OCI-LY1 (cell line): ENCODE results near the gene CCDC47.

Experiments used
- H2AFZ ChIP-seq: fragments of 200-600 bp; sonication (generic), shearing (Covaris generic); 2 replicates; pipeline ENCODE4 v1.6.0; 2014; ENCODE audit warnings: antibody characterized with exemption, mild to moderate bottlenecking, low read length
- H3F3A ChIP-seq: fragments of 200-600 bp; sonication (generic), shearing (Covaris generic); 2 replicates; pipeline ENCODE4 v1.6.0; 2014; ENCODE audit warnings: mild to moderate bottlenecking, antibody characterized with exemption, low read length, moderate library complexity; ENCODE audit not compliant: insufficient read depth
- H3K27ac ChIP-seq: fragments of 200-600 bp; sonication (generic); 2 replicates; pipeline ENCODE4 v1.5.1; 2014; ENCODE audit warnings: low read length, mixed run types, mild to moderate bottlenecking, low read depth; ENCODE audit not compliant: poor library complexity, severe bottlenecking
- H3K27me3 ChIP-seq: fragments of 200-600 bp; sonication (generic); 2 replicates; pipeline ENCODE4 v1.6.0; 2014; ENCODE audit warnings: antibody characterized with exemption, mild to moderate bottlenecking, low read length, moderate library complexity; ENCODE audit not compliant: insufficient read depth
- H3K36me3 ChIP-seq: fragments of 200-600 bp; sonication (generic); 2 replicates; pipeline ENCODE4 v1.6.1; 2014; ENCODE audit warnings: mild to moderate bottlenecking, antibody characterized with exemption, low read length, moderate library complexity, mixed read lengths; ENCODE audit not compliant: insufficient read depth
- H3K4me1 ChIP-seq: fragments of 200-600 bp; sonication (generic); 2 replicates; pipeline ENCODE4 v1.5.1; 2014; ENCODE audit warnings: mild to moderate bottlenecking, low read length, moderate library complexity; ENCODE audit not compliant: insufficient read depth, severe bottlenecking
- H3K4me2 ChIP-seq: fragments of 200-600 bp; sonication (generic), shearing (Covaris generic); 2 replicates; pipeline ENCODE4 v1.6.1; 2014; ENCODE audit warnings: low read length
- H3K4me3 ChIP-seq: fragments of 200-600 bp; sonication (generic); 2 replicates; pipeline ENCODE4 v1.5.1; 2014; ENCODE audit warnings: low read length, low read depth, mild to moderate bottlenecking, mixed read lengths; ENCODE audit not compliant: poor library complexity, severe bottlenecking
- H3K79me2 ChIP-seq: fragments of 200-600 bp; shearing (Covaris generic); 2 replicates; pipeline ENCODE4 v1.6.1; 2016; ENCODE audit warnings: mixed run types, low read length, mixed read lengths; ENCODE audit not compliant: insufficient read depth
- H3K9ac ChIP-seq: fragments of 200-600 bp; sonication (generic), shearing (Covaris generic); 2 replicates; pipeline ENCODE4 v1.6.1; 2014; ENCODE audit warnings: mild to moderate bottlenecking, low read length, mixed read lengths
- H3K9me2 ChIP-seq: fragments of 200-600 bp; sonication (generic), shearing (Covaris generic); 2 replicates; pipeline ENCODE4 v1.6.1; 2014; ENCODE audit warnings: low read depth, mild to moderate bottlenecking, low read length, mixed read lengths
- H3K9me3 ChIP-seq: fragments of 200-600 bp; shearing (Covaris generic); 2 replicates; pipeline ENCODE4 v1.6.1; 2014; ENCODE audit warnings: low read length, mixed read lengths
- H4K20me1 ChIP-seq: fragments of 200-600 bp; sonication (generic), shearing (Covaris generic); 2 replicates; pipeline ENCODE4 v1.6.0; 2016; ENCODE audit warnings: mild to moderate bottlenecking, low read length; ENCODE audit not compliant: insufficient read depth
- EZH2 ChIP-seq: fragments of 200-600 bp; sonication (generic), shearing (Covaris generic); IDR thresholded peaks from 2 replicates; pipeline ENCODE4 v1.8.0; 2017; ENCODE audit warnings: borderline replicate concordance, mixed run types, mild to moderate bottlenecking, antibody characterized with exemption, low read length, moderate library complexity, mixed read lengths
- TF ChIP-seq, protein P1 (sequence below): fragments of 200-600 bp; sonication (generic), shearing (Covaris generic); IDR thresholded peaks from 2 replicates; pipeline ENCODE4 v1.5.1; 2017; ENCODE audit warnings: mild to moderate bottlenecking, antibody characterized with exemption, low read length, moderate library complexity, mixed read lengths

Gene CCDC47

DNA sequence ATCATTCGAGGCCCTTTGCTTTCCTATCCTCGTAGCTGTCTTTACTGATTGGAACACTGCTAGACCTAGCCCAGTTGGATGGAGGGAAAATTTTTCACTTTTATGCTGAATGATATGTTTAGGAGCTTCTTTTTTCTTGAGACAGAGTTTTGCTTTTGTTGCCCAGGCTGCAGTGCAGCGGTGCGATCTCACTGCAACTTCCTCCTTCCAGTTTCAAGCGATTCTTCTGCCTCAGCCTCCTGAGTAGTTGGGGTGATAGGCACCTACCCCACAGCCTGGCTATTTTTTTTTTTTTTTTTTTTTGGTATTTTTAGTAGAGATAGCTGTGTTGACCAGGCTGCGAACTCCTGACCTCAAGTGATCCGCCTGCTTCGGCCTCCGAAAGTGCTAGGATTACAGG is 36.6 kb upstream of the CCDC47 start:
- Histone ChIP-seq H3K4me1 (no peaks in the 10 kb centered on the region), H2AFZ (no peak overlapping the region), H3K9me3 (no peaks in the 10 kb centered on the region), H3K27me3 (no peaks in the 10 kb centered on the region), H3K4me3 (no peak overlapping the region), H3K27ac (no peak overlapping the region), H3K9me2 (no peaks in the 10 kb centered on the region), H3K9ac (no peak overlapping the region), H3F3A (no peaks in the 10 kb centered on the region), H4K20me1 (no peaks in the 10 kb centered on the region), H3K79me2 (no peaks in the 10 kb centered on the region), H3K36me3 (peaks cover 99% of the 10 kb centered on the region), H3K4me2 (no peak overlapping the region)
- TF ChIP-seq EZH2 = no peak
- TF ChIP-seq, protein P1, sequence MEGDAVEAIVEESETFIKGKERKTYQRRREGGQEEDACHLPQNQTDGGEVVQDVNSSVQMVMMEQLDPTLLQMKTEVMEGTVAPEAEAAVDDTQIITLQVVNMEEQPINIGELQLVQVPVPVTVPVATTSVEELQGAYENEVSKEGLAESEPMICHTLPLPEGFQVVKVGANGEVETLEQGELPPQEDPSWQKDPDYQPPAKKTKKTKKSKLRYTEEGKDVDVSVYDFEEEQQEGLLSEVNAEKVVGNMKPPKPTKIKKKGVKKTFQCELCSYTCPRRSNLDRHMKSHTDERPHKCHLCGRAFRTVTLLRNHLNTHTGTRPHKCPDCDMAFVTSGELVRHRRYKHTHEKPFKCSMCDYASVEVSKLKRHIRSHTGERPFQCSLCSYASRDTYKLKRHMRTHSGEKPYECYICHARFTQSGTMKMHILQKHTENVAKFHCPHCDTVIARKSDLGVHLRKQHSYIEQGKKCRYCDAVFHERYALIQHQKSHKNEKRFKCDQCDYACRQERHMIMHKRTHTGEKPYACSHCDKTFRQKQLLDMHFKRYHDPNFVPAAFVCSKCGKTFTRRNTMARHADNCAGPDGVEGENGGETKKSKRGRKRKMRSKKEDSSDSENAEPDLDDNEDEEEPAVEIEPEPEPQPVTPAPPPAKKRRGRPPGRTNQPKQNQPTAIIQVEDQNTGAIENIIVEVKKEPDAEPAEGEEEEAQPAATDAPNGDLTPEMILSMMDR = no peak

GRCh38 chr17:63805591-63805990 is 32.2 kb upstream of the CCDC47 start:
- Histone ChIP-seq H3K9ac (no peak overlapping the region), H3K4me3 (no peak overlapping the region), H2AFZ (no peak overlapping the region), H3K4me2 (no peak overlapping the region), H3K79me2 (no peaks in the 10 kb centered on the region), H3F3A (no peaks in the 10 kb centered on the region), H4K20me1 (no peaks in the 10 kb centered on the region), H3K9me2 (no peaks in the 10 kb centered on the region), H3K27me3 (no peaks in the 10 kb centered on the region), H3K36me3 (peaks cover 96% of the 10 kb centered on the region), H3K4me1 (no peaks in the 10 kb centered on the region), H3K9me3 (no peaks in the 10 kb centered on the region), H3K27ac (no peak overlapping the region)
- no peak for TF ChIP-seq EZH2
- TF ChIP-seq, protein P1 = no peak

DNA sequence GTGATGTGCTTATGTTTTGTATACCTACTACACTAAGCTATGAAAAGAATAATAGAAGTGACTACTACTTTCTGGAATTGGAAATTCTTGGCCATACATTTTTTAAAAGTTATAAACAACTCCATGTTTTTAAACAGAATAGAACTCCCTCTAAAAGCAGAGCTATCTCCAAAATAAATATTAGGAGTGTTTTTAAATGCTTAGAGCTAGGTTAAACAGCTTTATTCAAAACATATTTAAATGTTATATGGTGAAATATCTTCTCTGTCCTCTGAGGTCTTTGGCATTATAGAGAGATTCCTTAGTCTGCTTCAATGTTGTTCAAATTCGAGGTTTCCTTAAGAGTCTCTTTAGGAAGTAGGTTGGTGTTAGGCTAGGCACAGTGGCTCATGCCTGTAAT is 30.9 kb upstream of the CCDC47 start:
- Histone ChIP-seq H3K79me2 (no peaks in the 10 kb centered on the region), H3K27ac (no peak overlapping the region), H3K4me2 (no peak overlapping the region), H3K9me3 (no peaks in the 10 kb centered on the region), H2AFZ (no peak overlapping the region), H3K9me2 (no peaks in the 10 kb centered on the region), H3K4me3 (no peak overlapping the region), H4K20me1 (no peaks in the 10 kb centered on the region), H3K4me1 (no peaks in the 10 kb centered on the region), H3K36me3 (peaks cover 97% of the 10 kb centered on the region), H3F3A (no peaks in the 10 kb centered on the region), H3K27me3 (no peaks in the 10 kb centered on the region), H3K9ac (no peak overlapping the region)
- no peak for TF ChIP-seq EZH2
- TF ChIP-seq, protein P1 = no peak
